Chondrocyte (in vitro differentiated cells): ENCODE results near the gene HCRTR1. TPM values are rescaled to one million over a fixed set of nuclear protein-coding genes. Genes with fewer than 3 reads are reported as not detected.

Experiments used
- DNase-seq: peaks from one replicate; pipeline ENCODE4 v3.0.0; 2021; ENCODE audit warnings: mixed read lengths, low spot score
- H3K27ac Mint-ChIP-seq: one replicate; pipeline ENCODE4 v1.8.0; 2021; ENCODE audit warnings: mild to moderate bottlenecking, moderate library complexity, mixed read lengths; ENCODE audit not compliant: unreplicated experiment
- H3K27me3 Mint-ChIP-seq: 2 replicates; pipeline ENCODE4 v1.8.0; 2021; ENCODE audit warnings: low read depth, mixed read lengths
- H3K36me3 Mint-ChIP-seq: 2 replicates; pipeline ENCODE4 v1.8.0; 2021; ENCODE audit warnings: low read depth, mixed read lengths
- H3K4me1 Mint-ChIP-seq: 2 replicates; pipeline ENCODE4 v1.8.0; 2021; ENCODE audit warnings: low read depth, mild to moderate bottlenecking, mixed read lengths
- H3K4me3 Mint-ChIP-seq: one replicate; pipeline ENCODE4 v1.8.0; 2021; ENCODE audit warnings: mild to moderate bottlenecking, moderate library complexity, mixed read lengths; ENCODE audit not compliant: unreplicated experiment
- H3K9me3 Mint-ChIP-seq: 2 replicates; pipeline ENCODE4 v1.8.0; 2021; ENCODE audit warnings: low read depth, mixed read lengths
- CTCF ChIP-seq: fragments of 200-600 bp; sonication (generic); IDR thresholded peaks from 2 replicates; pipeline ENCODE4 v1.5.0; 2021; ENCODE audit warnings: antibody characterized with exemption, mild to moderate bottlenecking, moderate library complexity
- total RNA-seq: library from RNA; stranded (reverse); gene quantifications from 3 replicates; pipeline ENCODE4 v1.2.1, GENCODE V29; 2021

The HCRTR1 gene
- total RNA-seq, 1 donor from 2014 or later: 0.45 TPM

- Mint-ChIP-seq H3K36me3 (peaks cover 5% of the 10 kb centered on the region), H3K4me1 (peaks cover 42% of the 10 kb centered on the region), H3K4me3 (no peak overlapping the region), H3K9me3 (no peaks in the 10 kb centered on the region), H3K27me3 (no peaks in the 10 kb centered on the region), H3K27ac (peak overlapping the region; percentile 89)
- TF ChIP-seq CTCF: peak; percentile 83
- no peak for DNase-seq
These were observed 29.6 kb upstream of the HCRTR1 start for GRCh38 chr1:31587720-31588423.

GRCh38 chr1:31588751-31589515, 28.6 kb upstream of the HCRTR1 start:
- Mint-ChIP-seq H3K4me1 (peaks cover 44% of the 10 kb centered on the region), H3K27me3 (no peaks in the 10 kb centered on the region), H3K9me3 (no peaks in the 10 kb centered on the region), H3K36me3 (peaks cover 2% of the 10 kb centered on the region), H3K27ac (peak overlapping the region; percentile 77), H3K4me3 (no peak overlapping the region)
- no peak for TF ChIP-seq CTCF
- no peak for DNase-seq

GRCh38 chr1:31591425-31592093, 25.9 kb upstream of the HCRTR1 start:
- Mint-ChIP-seq H3K4me3 (no peak overlapping the region), H3K36me3 (no peaks in the 10 kb centered on the region), H3K27ac (peak overlapping the region; percentile 91), H3K9me3 (no peaks in the 10 kb centered on the region), H3K27me3 (peaks cover 3% of the 10 kb centered on the region), H3K4me1 (peaks cover 33% of the 10 kb centered on the region)
- no peak for DNase-seq
- no peak for TF ChIP-seq CTCF

GRCh38 chr1:31592132-31592531, 25.4 kb upstream of the HCRTR1 start:
- Mint-ChIP-seq H3K9me3 (no peaks in the 10 kb centered on the region), H3K36me3 (no peaks in the 10 kb centered on the region), H3K4me3 (no peak overlapping the region), H3K27me3 (peaks cover 3% of the 10 kb centered on the region), H3K4me1 (peaks cover 33% of the 10 kb centered on the region), H3K27ac (peak overlapping the region; percentile 70)
- no peak for TF ChIP-seq CTCF
- DNase-seq: no peak

- Mint-ChIP-seq H3K27me3 (peaks cover 3% of the 10 kb centered on the region), H3K27ac (no peak overlapping the region), H3K4me3 (no peak overlapping the region), H3K36me3 (no peaks in the 10 kb centered on the region), H3K9me3 (no peaks in the 10 kb centered on the region), H3K4me1 (peaks cover 23% of the 10 kb centered on the region)
- TF ChIP-seq CTCF: no peak
- no peak for DNase-seq
These were observed 24.3 kb upstream of the HCRTR1 start for GRCh38 chr1:31593136-31593665.
